ENCODE results near the gene FAM237B.

DNA sequence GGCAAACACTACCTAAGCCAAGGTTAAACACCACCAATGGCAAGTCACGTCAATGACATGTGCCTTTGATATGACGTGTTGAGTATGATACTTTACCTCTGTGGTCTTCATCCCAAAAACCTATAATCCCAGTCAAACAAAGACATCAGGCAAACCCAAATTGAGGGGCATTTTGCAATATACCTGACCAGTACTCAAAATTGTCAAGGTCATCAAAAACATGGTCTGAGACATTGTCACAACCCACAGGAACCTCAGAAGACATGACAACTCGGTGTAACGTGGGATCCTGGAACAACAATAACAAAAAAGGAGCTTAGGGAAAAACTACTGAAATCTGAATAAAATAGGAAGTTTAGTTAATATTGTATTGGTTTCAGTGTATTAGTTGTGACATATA is 7.2 kb downstream of the FAM237B start:
- TF ChIP-seq, protein P1, sequence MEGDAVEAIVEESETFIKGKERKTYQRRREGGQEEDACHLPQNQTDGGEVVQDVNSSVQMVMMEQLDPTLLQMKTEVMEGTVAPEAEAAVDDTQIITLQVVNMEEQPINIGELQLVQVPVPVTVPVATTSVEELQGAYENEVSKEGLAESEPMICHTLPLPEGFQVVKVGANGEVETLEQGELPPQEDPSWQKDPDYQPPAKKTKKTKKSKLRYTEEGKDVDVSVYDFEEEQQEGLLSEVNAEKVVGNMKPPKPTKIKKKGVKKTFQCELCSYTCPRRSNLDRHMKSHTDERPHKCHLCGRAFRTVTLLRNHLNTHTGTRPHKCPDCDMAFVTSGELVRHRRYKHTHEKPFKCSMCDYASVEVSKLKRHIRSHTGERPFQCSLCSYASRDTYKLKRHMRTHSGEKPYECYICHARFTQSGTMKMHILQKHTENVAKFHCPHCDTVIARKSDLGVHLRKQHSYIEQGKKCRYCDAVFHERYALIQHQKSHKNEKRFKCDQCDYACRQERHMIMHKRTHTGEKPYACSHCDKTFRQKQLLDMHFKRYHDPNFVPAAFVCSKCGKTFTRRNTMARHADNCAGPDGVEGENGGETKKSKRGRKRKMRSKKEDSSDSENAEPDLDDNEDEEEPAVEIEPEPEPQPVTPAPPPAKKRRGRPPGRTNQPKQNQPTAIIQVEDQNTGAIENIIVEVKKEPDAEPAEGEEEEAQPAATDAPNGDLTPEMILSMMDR (IDR thresholded peaks at IDR 0.05; ENCODE audit: insufficient read depth, low read length): no peak
- no peak for TF ChIP-seq POLR2AphosphoS5 (IDR thresholded peaks at IDR 0.05; ENCODE audit: low read depth)
- no peak for TF ChIP-seq GABPA (IDR thresholded peaks at IDR 0.05; ENCODE audit: low read depth)
- no peak for TF ChIP-seq REST (IDR thresholded peaks at IDR 0.05; ENCODE audit: insufficient replicate concordance, low read depth)

Data from HL-60 (cell line).